GM12801 (cell line): ENCODE data around the gene VCL.

ENCODE experiments used
- TF ChIP-seq, protein P1 (sequence below): IDR thresholded peaks from one replicate; pipeline ENCODE4 v1.5.1; 2011; ENCODE audit warnings: control low read depth; ENCODE audit not compliant: insufficient read length; ENCODE audit errors: extremely low read depth

Gene VCL

DNA sequence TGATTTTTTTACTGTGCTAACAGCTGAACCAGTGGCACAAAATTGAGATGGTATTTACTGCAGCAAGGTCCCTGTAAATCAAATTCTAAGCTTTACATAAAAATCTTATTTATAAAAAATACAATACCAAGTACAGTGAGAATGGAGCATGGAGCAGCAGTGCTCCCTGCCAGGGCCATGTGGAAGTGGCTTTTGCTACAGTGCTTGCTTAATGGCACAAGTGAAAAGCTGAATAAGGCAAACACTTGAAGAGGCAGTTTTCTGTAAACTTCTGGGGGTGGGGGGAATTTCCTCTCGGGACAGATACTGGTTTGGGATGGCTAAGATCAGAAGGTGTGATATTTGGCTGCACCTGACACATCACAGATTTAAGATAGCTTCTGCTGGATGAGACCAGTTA lies 125.2 kb downstream of the VCL start:
- TF ChIP-seq, protein P1, sequence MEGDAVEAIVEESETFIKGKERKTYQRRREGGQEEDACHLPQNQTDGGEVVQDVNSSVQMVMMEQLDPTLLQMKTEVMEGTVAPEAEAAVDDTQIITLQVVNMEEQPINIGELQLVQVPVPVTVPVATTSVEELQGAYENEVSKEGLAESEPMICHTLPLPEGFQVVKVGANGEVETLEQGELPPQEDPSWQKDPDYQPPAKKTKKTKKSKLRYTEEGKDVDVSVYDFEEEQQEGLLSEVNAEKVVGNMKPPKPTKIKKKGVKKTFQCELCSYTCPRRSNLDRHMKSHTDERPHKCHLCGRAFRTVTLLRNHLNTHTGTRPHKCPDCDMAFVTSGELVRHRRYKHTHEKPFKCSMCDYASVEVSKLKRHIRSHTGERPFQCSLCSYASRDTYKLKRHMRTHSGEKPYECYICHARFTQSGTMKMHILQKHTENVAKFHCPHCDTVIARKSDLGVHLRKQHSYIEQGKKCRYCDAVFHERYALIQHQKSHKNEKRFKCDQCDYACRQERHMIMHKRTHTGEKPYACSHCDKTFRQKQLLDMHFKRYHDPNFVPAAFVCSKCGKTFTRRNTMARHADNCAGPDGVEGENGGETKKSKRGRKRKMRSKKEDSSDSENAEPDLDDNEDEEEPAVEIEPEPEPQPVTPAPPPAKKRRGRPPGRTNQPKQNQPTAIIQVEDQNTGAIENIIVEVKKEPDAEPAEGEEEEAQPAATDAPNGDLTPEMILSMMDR, result no peak

DNA sequence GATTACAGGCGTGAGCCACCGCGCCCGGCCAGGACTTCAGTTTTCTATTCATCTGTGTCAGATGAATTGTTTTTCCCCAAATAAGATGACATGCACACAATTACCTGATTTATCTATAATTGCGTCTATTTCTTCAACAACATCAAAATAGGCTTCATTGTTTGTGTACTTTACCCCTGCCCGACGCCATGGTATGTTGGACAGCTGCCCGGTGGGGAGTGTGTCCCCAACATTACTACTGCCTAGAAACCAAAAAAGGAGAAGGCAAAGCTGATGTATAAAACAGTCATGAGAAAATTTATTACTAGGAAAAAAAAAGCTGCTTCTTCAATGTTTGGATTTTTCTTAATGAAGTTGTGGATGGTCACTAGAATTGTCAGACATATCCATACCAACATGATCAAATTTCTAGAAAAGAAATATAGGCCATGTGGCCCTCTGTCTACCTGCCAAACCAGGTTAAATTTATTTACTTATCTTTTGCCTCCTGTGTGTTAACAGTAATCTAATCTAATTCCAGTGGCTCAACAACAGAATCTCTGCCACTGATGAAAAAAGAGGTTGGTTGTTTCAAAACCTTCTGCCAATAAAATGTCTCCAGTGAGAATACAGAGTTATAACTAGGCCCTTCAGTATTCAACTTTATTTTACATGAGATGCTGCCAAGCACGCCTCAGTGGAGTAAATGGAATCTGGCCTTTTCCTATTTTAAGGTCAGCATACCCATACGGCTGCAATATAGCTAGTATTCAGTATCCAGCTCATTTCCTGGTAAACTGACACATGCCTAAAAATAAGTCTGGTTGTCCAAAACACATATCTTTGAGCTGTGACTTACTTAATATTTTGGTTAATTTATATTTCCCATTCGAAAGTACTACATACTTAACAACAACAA lies 136.3 kb downstream of the VCL start:
- TF ChIP-seq, protein P1, result no peak

DNA sequence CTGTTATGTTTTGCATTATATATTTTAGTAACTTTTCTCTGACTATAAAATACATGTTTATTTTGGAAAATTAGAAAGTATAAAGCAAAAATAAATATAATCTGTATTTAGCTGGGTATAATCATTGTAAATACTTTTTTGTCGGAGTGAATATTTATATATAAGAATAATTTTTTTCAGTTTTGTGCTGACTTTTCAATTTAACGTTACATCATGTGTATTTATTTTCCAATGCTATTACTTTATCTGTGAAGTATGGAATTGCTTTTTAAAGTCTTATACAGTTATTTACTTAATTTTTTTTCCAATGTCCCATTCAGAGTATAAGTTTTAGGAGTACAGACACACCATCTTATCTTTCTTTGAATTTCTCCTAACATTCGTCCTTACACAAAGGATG lies 137.5 kb downstream of the VCL start:
- TF ChIP-seq, protein P1, result no peak

DNA sequence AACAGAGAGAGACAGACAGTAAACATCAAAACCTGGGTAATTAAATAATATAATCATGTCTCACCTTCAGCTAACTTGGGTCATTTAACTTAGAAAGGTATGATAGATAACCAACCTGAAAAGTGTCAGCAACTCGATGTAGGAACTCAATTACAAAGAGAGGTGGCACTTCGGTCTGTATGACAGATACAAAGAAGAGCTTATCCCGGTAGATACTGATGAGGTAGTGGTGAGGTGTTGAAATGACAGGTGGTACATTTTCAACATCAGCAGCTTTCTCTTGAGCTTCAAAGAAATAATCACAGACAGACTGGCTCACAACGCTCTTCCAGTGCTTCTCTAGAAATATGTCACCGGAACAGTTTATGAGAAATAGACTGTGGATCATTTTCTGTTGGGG lies 140.1 kb downstream of the VCL start:
- TF ChIP-seq, protein P1, result no peak

DNA sequence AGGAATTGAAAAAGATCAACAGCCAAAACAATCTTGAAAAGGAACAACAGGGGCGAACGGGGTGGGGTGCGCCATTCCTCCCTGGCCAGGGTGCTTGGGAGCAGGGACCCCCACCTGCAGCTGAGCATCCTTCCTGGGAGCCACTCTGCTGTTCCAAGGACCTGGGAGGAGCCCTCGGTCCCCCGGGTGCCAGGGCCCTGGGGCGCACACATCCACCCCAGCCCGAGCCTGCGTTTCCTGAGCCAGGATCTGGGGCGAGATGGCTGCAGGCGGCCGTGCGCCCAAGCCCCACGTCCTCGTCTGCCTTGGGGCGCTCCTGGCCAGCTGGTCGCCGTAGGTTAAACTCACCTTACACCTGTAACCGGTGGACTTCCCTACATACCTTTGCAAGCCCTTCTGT lies 142.1 kb downstream of the VCL start:
- TF ChIP-seq, protein P1, result no peak

DNA sequence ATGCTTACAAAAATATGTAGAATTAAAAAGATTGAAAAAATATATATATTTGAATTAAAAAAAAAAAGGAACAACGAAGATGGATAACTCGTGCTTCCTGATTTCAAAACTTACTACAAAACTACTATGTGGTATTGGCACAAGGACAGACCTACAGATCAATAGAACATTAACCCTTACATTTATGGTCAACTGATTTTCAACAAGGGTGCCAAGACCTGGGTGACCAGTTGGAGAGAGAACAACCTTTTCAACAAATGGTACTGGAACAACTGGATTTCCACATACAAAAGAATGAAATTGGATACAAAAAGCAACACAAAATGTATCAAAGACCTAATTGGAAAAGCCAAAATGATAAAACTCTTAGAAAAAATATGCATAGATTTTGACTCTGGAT lies 142.6 kb downstream of the VCL start:
- TF ChIP-seq, protein P1, result no peak

DNA sequence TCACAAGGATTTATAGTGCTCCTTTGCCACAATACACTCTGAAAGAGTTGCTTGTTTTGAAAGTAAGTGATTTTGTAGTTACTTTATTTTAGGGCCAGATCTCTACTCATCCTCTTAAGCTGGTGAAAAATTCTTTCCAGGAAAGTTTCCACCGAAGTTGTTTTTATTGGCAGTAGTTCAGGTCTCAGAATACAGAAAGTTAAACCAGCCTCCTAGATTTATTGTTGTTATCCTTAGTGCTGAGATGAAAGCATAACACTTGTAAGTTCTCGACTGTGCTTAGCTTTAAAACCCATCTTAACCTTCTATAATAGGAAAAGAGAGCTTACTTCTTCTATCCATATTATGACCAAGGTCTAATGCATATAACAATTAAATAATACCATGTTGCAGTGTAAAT lies 147.2 kb downstream of the VCL start:
- TF ChIP-seq, protein P1, result no peak
